GM19035 (cell line): ENCODE data around the gene RNF151.
"Not testable (repeated sequence)": the region's sequence is repeated elsewhere in the genome, so short reads cannot be mapped to it uniquely, and the experiment has no call there.

ENCODE experiments used
- ATAC-seq: cut with Tn5 transposase; IDR thresholded peaks from one replicate; pipeline ENCODE4 v1.9.1; 2021; ENCODE audit not compliant: unreplicated experiment

RNF151 gene

DNA sequence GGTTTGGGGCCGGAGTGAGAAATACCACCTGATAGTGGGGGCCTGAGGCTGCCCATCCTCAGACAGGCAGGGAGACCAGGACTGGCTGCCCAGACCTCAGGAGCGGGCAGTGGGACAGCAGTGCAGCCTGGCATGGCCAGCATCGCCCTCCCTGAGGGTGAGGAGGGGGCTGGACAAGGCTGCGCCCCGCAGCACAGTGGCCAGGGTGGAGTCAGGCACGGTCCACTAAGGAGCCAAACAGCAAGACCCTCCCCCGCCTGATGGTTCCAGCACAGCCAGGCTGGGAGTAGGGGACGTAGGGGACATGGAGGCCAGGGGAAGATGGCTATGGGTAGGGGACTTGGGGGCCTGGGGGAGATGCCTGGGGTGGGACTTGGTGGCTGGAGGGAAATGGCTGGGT lies 39.7 kb downstream of the RNF151 start:
- no peak for ATAC-seq

DNA sequence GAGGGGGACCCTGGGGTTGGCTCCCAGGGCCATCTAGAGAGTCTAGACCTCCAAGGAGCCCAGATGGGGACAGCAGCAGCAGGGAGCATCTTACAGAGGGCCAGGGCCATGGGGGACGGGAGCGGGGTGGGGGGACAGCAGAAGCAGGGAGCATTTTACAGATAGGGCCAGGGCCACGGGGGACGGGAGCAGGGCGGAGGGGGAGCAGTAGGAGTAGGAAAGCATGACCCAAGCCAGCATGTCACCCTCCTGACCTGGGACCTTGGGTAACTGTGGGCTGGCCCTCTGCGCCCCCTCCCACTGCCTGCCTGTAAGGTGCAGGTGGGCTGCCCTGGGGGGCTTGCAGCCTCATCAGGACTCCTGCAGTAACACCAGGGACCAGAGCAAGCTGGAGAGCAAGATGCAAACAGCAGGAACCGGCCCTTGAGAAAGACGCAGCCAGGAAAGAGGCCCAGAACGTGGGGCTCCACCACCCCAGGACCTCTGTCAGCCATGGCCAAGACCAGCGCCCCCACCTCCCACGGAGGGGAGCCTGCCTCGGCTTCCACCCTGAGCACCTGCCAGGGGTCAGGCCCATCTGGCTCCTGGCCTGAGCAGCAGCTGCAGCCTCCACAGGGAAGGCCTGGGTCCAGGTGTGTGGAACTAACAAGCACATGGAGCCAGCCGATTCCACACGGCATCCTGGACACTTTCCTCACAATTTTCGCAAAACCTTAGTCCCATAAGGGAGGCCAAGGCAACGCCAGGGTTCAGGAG lies 40.6 kb downstream of the RNF151 start:
- ATAC-seq = no peak

DNA sequence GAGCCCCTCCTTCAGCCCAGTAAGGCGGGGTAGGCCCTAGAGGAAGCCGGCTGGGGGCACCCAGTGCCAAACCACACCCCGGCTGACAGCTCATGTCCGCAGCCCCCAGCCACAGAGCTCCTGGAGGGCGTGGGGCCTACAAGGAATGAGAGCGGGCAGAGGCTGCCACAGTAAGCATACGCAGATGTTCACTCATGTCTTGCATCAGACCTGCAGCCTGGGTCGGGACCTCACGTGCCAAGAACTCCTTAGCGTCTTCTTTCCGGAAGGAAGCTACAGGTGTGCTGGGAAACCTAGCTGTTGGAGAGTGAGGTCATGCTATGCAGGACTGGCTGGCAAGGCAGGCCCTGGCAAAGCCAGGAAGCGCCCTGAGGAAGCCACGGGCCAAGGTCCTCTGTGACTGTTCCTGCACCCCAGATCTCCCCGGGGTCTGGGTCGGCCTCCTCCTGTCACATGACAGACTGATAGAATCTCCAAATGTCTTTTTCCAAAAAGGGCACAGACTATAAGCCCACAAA lies 41.4 kb downstream of the RNF151 start:
- ATAC-seq = no peak

DNA sequence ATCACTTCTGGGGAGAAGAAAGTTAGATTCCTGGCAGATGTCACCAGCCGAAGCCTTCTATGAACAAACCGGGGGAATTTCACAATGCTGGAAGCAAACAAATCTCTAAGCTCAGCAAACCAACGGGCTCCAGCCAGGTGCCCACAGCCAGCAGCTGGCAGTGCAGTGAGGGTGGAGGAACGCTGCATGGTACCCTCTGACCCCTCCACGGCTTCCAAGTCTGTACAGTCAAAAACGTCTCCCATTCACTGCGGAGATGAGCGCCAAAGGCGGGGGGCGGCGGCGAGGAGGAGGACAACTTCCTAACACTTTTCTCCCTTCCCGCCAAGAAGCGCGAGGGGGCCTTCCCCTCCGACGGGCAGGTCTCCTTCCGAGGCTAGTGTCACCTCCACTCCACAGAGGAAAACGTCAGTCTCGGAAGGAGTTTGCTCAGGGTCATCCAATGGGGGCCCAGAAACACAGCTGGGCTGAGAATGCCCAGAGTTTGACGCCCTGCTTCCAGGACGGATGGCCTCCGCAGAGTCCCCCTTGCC lies 42.0 kb downstream of the RNF151 start:
- ATAC-seq = no peak

DNA sequence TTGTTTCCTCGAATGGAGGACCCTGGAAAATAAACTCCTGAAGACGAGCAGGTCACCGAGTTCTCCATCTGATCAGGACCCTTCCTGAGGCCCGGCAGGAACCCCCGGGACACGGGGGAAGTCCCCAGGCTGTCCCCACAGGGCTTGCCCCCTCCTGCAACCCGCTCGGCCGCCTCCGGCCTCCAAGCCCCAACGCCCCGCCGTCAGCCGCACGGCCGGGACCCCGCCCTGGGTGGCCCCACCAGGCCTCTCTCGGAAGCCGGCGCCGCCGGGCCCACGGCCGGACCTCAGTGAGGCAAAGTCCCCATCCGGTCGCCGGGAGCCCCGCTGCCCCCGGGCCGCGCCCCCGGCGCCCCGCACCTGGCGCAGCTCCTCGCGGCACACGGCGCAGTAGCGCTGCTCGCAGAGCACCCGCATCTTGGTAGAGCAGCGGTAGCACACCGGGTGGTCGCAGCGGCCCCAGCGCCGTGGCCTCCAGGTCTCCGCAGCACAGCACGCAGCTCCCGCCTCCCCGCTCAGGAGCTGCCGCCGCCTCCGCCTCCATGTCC lies 42.6 kb downstream of the RNF151 start:
- ATAC-seq = peak; percentile 39

DNA sequence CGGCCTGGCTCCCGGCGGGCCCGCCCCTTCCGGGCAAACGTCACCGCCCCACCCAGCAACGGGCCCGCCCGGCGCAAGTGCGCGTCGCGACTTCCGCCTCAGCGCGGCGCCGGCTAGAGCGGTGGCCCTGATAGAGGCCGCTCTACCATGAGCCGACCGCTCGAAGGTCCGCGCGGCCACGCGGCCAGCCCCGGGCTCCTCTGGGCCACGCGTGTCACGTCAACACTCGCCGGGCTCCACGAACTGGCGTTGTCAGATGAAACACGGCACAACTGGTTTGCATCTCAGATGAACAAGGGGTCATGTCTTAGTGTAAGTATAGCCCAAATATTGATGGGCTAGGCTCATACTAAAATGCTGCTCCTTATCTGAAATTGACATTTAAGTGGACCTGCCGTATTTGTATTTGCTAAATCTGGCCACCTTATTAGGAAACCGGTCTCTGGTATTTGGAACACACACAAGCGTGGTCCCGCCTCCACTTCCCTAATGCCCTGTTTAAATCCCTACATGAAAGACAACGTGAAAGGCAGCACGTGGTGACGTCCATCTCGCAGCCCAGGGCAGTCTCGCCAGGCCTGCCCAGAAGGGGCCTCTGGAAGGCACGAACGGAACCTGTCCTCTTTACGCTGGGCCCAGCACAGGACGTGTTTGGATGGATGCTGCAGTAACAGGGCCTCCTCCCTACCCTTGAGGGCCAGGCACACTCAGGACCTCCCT lies 43.3 kb downstream of the RNF151 start, which contains the start of gene ZNF598:
Gene ZNF598, minus strand, starts transcription at position 31 of the 720 bp plus-strand sequence.
- ATAC-seq = peak; percentile 88

DNA sequence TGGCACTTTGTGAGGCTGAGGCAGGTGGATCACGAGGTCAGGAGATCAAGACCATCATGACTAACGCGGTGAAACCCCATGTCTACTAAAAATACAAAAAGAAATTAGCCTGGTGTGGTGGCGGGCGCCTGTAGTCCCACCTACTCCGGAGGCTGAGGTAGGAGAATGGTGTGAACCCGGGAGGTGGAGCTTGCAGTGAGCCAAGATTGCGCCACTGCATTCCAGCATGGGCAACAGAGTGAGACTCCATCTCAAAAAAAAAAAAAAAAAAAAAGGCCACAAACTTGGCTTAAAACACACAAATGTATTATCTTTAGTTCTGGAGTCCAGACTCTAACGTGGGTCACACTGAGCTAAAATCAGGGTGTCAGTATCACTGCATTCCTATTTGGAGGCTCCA lies 45.1 kb downstream of the RNF151 start:
- ATAC-seq = not testable (repeated sequence)

DNA sequence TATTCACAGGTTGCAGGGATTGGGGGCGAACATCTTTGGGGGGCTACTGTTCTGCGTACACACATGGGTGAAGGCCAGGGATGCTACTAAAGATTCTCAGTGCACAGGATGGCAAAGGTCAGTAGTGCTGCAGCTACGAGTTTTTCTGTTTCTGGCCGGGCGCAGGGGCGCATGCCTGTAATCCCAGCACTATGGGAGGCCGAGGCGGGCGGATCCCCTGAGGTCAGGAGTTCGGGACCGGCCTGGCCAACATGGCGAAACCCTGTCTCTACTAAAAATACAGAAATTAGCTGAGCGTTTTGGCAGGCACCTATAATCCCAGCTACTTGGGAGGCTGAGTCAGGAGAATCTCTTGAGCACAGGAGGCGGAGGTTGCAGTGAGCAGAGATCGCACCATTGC lies 46.9 kb downstream of the RNF151 start:
- ATAC-seq = no peak

DNA sequence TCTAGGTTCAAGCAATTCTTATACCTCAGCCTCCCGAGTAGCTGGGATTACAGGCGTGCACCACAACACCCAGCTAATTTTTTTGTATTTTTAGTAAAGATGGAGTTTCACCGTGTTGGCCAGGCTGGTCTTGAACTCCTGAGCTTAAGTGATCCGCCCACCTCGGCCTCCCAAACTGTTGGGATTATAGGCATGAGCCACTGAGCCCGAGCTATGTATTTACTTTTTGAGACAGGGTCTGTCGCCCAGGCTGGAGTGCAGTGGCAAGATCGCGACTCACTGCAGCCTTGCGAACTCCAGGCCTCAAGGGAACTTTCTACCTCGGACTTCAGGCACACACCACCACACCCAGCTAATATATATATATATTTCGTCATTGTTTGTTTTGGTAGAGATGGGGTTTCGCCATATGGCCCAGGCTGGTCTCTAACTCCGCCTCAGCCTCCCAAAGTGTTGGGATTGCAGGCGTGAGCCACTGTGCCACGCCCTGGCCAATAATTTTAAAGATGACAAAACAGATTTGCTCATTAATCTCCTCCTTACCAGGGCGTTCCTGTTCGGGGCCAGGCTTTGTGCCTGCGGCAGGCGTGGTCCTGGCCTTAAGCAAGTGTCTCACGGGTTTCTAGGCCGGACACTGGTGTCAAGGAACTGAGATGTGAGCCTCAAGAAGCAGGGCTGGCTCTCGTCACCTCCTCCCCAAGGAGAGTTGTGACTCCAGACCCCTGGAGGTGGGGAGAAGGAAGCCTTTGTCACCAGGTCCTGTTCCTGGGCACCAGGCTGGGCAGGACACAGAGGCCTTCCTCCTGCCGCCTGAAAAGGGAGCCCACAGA lies 48.7 kb downstream of the RNF151 start:
- ATAC-seq = no peak

DNA sequence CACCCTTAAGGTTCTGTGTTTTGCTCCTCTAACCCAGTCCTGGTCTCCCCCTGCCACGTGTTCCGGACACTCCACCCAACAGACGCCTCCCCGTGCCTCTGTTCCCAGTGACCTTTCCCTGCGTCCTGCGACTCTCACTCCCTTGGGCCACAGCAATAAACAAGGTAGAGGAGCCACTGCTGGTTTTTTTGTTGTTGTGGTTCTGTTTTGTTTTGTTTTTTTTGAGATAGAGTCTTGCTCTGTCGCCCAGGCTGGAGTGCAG lies 49.2 kb downstream of the RNF151 start:
- no peak for ATAC-seq

DNA sequence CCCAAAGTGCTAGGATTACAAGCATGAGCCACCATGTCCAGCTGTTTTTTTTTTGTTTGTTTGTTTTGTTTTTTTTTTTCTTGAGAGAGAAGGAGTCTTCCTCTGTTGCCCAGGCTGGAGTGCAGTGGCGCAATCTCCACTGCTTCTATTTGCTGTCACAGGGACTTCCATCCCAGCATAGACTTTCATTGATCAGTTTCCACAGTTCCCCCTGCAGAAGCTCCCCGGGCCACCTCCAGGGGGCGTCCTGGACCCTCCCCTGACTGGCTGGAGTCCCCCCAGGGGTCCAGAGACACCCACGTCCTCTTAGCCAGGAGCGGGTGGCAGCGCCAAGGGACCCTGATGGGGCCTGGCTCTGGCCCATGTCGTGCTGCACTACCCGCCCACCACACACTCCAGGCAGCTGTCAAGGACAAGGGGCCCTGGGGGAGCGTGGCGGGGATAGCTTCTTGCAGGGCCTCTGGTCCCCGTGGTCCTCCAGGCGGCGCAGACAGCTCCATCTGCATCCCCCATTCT lies 49.8 kb downstream of the RNF151 start:
- no peak for ATAC-seq
